Measurements from ENCODE around the gene SPDYC. TPM values are rescaled to one million over a fixed set of nuclear protein-coding genes. Genes with fewer than 3 reads are reported as not detected.
A peak's percentile ranks its signal among the peaks of the same experiment; 100 is the strongest.

SPDYC gene
- total RNA-seq, result not detected in 2 replicates
- polyA plus RNA-seq (2012), result not detected

- no peak for DNase-seq (ENCODE audit: low read depth)
Measured at GRCh38 chr11:65170058-65170534, at the start of gene SPDYC. Gene SPDYC (plus strand): TSS chr11:65170233. CDS start chr11:65171358, 1,125 bp downstream.

- no peak for DNase-seq (ENCODE audit: low read depth)
Measured at GRCh38 chr11:65120831-65121230, 49.2 kb upstream of the SPDYC start.

- DNase-seq (ENCODE audit: low read depth), result no peak
Measured at GRCh38 chr11:65121447-65121864, 48.6 kb upstream of the SPDYC start.

GRCh38 chr11:65121865-65122696, 48.0 kb upstream of the SPDYC start, which contains the start of the genes FAU and MRPL49:
Gene FAU (minus strand): TSS chr11:65122134. CDS start chr11:65121813, 321 bp downstream.
Gene MRPL49 (plus strand): TSS chr11:65122321. CDS start chr11:65122347, 26 bp downstream.
- peak; percentile 95 for DNase-seq (ENCODE audit: low read depth)

- DNase-seq (ENCODE audit: low read depth), result no peak
Measured at GRCh38 chr11:65124480-65125196, 45.4 kb upstream of the SPDYC start.

- DNase-seq (ENCODE audit: low read depth), result no peak
Measured at GRCh38 chr11:65125197-65126056, 44.6 kb upstream of the SPDYC start.

GRCh38 chr11:65126624-65127274, 43.3 kb upstream of the SPDYC start:
- no peak for DNase-seq (ENCODE audit: low read depth)

GRCh38 chr11:65127473-65128181, 42.4 kb upstream of the SPDYC start:
- DNase-seq (ENCODE audit: low read depth), result no peak

GRCh38 chr11:65128182-65129145, 41.6 kb upstream of the SPDYC start:
- no peak for DNase-seq (ENCODE audit: low read depth)

GRCh38 chr11:65129649-65130441, 40.2 kb upstream of the SPDYC start:
- DNase-seq (ENCODE audit: low read depth), result no peak

GRCh38 chr11:65130631-65131416, 39.2 kb upstream of the SPDYC start:
- DNase-seq (ENCODE audit: low read depth), result no peak

GRCh38 chr11:65131417-65131776, 38.6 kb upstream of the SPDYC start:
- DNase-seq (ENCODE audit: low read depth), result no peak

GRCh38 chr11:65131895-65132237, 38.2 kb upstream of the SPDYC start:
- no peak for DNase-seq (ENCODE audit: low read depth)

GRCh38 chr11:65132238-65132987, 37.6 kb upstream of the SPDYC start:
- DNase-seq (ENCODE audit: low read depth), result no peak

- no peak for DNase-seq (ENCODE audit: low read depth)
Measured at GRCh38 chr11:65132988-65133700, 36.9 kb upstream of the SPDYC start.

GRCh38 chr11:65133724-65134123, 36.3 kb upstream of the SPDYC start:
- no peak for DNase-seq (ENCODE audit: low read depth)
